H1 (cell line): ENCODE results near the gene COL25A1. TPM values are rescaled to one million over a fixed set of nuclear protein-coding genes. Genes with fewer than 3 reads are reported as not detected.

Source experiments
- CTCF ChIA-PET: fragments of 300-600 bp; sonication (Branson Sonifier 250); formaldehyde crosslinking; loops from one replicate; lab custom pipeline; 2021; ENCODE audit not compliant: partially characterized antibody; lab: Charles Lee
- POLR2A ChIA-PET: fragments of 300-600 bp; sonication (Branson Sonifier 250); formaldehyde crosslinking; loops from one replicate; lab custom pipeline; 2021; ENCODE audit warnings: inconsistent platforms; ENCODE audit not compliant: partially characterized antibody; lab: Charles Lee
- DNase-seq, 2 experiments: peaks; one replicate each; pipeline versions ENCODE4 v3.0.0 to v3.0.0-alpha.2; 2010 to 2022; ENCODE audit warnings: low spot score in 2 of 2, low read depth in 1 of 2, mixed read lengths in 1 of 2
- FAIRE-seq: peaks from 2 replicates; lab custom pipeline; 2011; peaks lifted over from hg19 to GRCh38; lab: Jason Lieb, UNC
- H2AFZ ChIP-seq: 2 replicates; pipeline ENCODE4 v1.8.1; 2012; ENCODE audit warnings: low read length, inconsistent platforms
- H2AK5ac ChIP-seq: 2 replicates; pipeline ENCODE4 v1.6.1; 2013; ENCODE audit warnings: low read depth, low read length
- H2BK120ac ChIP-seq: replicated peaks from 2 replicates; pipeline ENCODE3; 2013; ENCODE audit warnings: low read depth, low read length, inconsistent platforms
- H2BK12ac ChIP-seq: 2 replicates; pipeline ENCODE4 v1.6.1; 2013; ENCODE audit warnings: low read depth, low read length
- H2BK15ac ChIP-seq: 2 replicates; pipeline ENCODE4 v1.6.1; 2013; ENCODE audit warnings: low read length
- H2BK20ac ChIP-seq: 2 replicates; pipeline ENCODE4 v1.6.1; 2013; ENCODE audit warnings: low read length
- H2BK5ac ChIP-seq: 2 replicates; pipeline ENCODE4 v1.6.1; 2013; ENCODE audit warnings: low read depth, low read length
- H3K14ac ChIP-seq: 2 replicates; pipeline ENCODE4 v1.6.1; 2013; ENCODE audit warnings: inconsistent platforms; ENCODE audit not compliant: insufficient read length
- H3K18ac ChIP-seq: 2 replicates; pipeline ENCODE4 v1.6.1; 2013; ENCODE audit warnings: low read length; ENCODE audit errors: extremely low read depth
- H3K23ac ChIP-seq: 2 replicates; pipeline ENCODE4 v1.6.1; 2013; ENCODE audit warnings: inconsistent platforms; ENCODE audit not compliant: insufficient read length
- H3K23me2 ChIP-seq: 2 replicates; pipeline ENCODE4 v1.6.1; 2013; ENCODE audit warnings: low read depth, low read length
- H3K27ac ChIP-seq: 2 replicates; pipeline ENCODE4 v1.6.1; 2011; ENCODE audit warnings: low read depth, low read length, inconsistent platforms
- H3K27me3 ChIP-seq, 4 experiments: replicated peaks in 1 of 4; 1 replicate in 1 of 4; 2 replicates in 3 of 4; pipeline versions ENCODE4 v1.6.1 to v1.8.1; 2011 to 2013; ENCODE audit warnings: low read length in 3 of 4, mild to moderate bottlenecking in 3 of 4, inconsistent platforms in 2 of 4, mixed read lengths in 2 of 4, moderate library complexity in 1 of 4; ENCODE audit not compliant: control insufficient read depth in 3 of 4, insufficient read depth in 3 of 4; ENCODE audit errors: extremely low read depth in 1 of 4
- H3K36me3 ChIP-seq, 4 experiments: 2 replicates each; pipeline versions ENCODE4 v1.6.1 to v1.8.1; 2011 to 2013; ENCODE audit warnings: mild to moderate bottlenecking in 4 of 4, low read length in 3 of 4, moderate library complexity in 2 of 4, control low read depth in 1 of 4, inconsistent platforms in 1 of 4; ENCODE audit not compliant: insufficient read depth in 4 of 4, control insufficient read depth in 2 of 4
- H3K4ac ChIP-seq: replicated peaks from 2 replicates; pipeline ENCODE3; 2013; ENCODE audit warnings: low read length, low read depth, mixed read lengths, inconsistent platforms; ENCODE audit not compliant: insufficient read length
- H3K4me1 ChIP-seq, 4 experiments: replicated peaks in 1 of 4; 1 replicate in 1 of 4; 2 replicates in 3 of 4; pipeline versions ENCODE4 v1.6.1 to v1.8.1; 2011 to 2013; ENCODE audit warnings: low read length in 3 of 4, inconsistent platforms in 2 of 4, mixed read lengths in 1 of 4; ENCODE audit not compliant: insufficient read depth in 4 of 4, control insufficient read depth in 3 of 4
- H3K4me2 ChIP-seq, 2 experiments: 2 replicates each; pipeline versions ENCODE4 v1.6.1 to v1.8.1; 2011 to 2013; ENCODE audit warnings: low read depth in 2 of 2, low read length in 2 of 2, control low read depth in 1 of 2, inconsistent platforms in 1 of 2, mild to moderate bottlenecking in 1 of 2; ENCODE audit not compliant: insufficient read depth in 1 of 2
- H3K4me3 ChIP-seq, 4 experiments: fragments of 200-600, 300-600 bp in 1 of 4; sonication (generic), shearing (Covaris generic), sonication (Bioruptor Twin) in 1 of 4; 2 replicates each; pipeline versions ENCODE4 v1.5.1 to v1.8.1; 2011 to 2016; ENCODE audit warnings: low read length in 4 of 4, low read depth in 3 of 4, control low read depth in 2 of 4, inconsistent platforms in 2 of 4, mild to moderate bottlenecking in 2 of 4, mixed read lengths in 1 of 4, moderate library complexity in 1 of 4; ENCODE audit not compliant: insufficient read depth in 2 of 4; ENCODE audit errors: extremely low read depth in 1 of 4
- H3K56ac ChIP-seq: replicated peaks from 2 replicates; pipeline ENCODE3; 2013; ENCODE audit warnings: low read depth, mild to moderate bottlenecking, mixed read lengths, low read length, inconsistent platforms; ENCODE audit not compliant: insufficient read length
- H3K79me1 ChIP-seq: 2 replicates; pipeline ENCODE4 v1.6.1; 2013; ENCODE audit warnings: low read depth, low read length, control low read depth
- H3K79me2 ChIP-seq, 2 experiments: 2 replicates each; pipeline versions ENCODE4 v1.6.1 to v1.8.1; 2012 to 2013; ENCODE audit warnings: low read length in 2 of 2, mild to moderate bottlenecking in 2 of 2, inconsistent platforms in 1 of 2; ENCODE audit not compliant: insufficient read depth in 2 of 2, control insufficient read depth in 1 of 2
- H3K9ac ChIP-seq, 4 experiments: replicated peaks in 1 of 4; 1 replicate in 1 of 4; 2 replicates in 3 of 4; pipeline versions ENCODE4 v1.6.1 to v1.8.1; 2011 to 2013; ENCODE audit warnings: low read depth in 3 of 4, low read length in 3 of 4, control low read depth in 2 of 4, mild to moderate bottlenecking in 2 of 4, moderate library complexity in 2 of 4, inconsistent platforms in 1 of 4; ENCODE audit errors: extremely low read depth in 1 of 4
- H3K9me3 ChIP-seq, 2 experiments: 2 replicates each; pipeline versions ENCODE4 v1.6.1 to v1.8.1; 2012 to 2013; ENCODE audit warnings: mild to moderate bottlenecking in 2 of 2, moderate library complexity in 2 of 2, control low read depth in 1 of 2, inconsistent platforms in 1 of 2, low read depth in 1 of 2, low read length in 1 of 2, mixed read lengths in 1 of 2; ENCODE audit not compliant: insufficient read depth in 2 of 2
- H4K20me1 ChIP-seq, 2 experiments: replicated peaks in 1 of 2; 2 replicates each; pipeline versions ENCODE3 to v1.8.1; 2011 to 2013; ENCODE audit warnings: inconsistent platforms in 2 of 2, low read length in 2 of 2, mild to moderate bottlenecking in 1 of 2; ENCODE audit not compliant: insufficient read depth in 2 of 2, control insufficient read depth in 1 of 2
- H4K5ac ChIP-seq: 2 replicates; pipeline ENCODE4 v1.6.1; 2013; ENCODE audit warnings: low read length, low read depth, mixed read lengths, inconsistent platforms; ENCODE audit not compliant: insufficient read length
- H4K8ac ChIP-seq: 2 replicates; pipeline ENCODE4 v1.8.0; 2013; ENCODE audit warnings: mild to moderate bottlenecking, moderate library complexity, low read length, inconsistent platforms; ENCODE audit not compliant: insufficient read depth; ENCODE audit errors: extremely low read depth
- H4K91ac ChIP-seq: replicated peaks from 2 replicates; pipeline ENCODE3; 2013; ENCODE audit warnings: low read length, mixed read lengths, inconsistent platforms; ENCODE audit not compliant: insufficient read length
- CEBPB ChIP-seq: IDR thresholded peaks from 2 replicates; pipeline ENCODE4 v1.6.1; 2012; ENCODE audit warnings: low read depth, low read length
- WGBS, 2 experiments: shearing (Covaris generic) in 1 of 2; methylation state at CpG; one replicate each; pipeline versions ENCODE4 v1.1.6 to v1.1.7; 2013 to 2015; ENCODE audit warnings: low lambda C conversion rate in 2 of 2, mixed read lengths in 2 of 2, inconsistent platforms in 1 of 2, low coverage in 1 of 2, missing lambda C conversion rate in 1 of 2; ENCODE audit not compliant: insufficient replicate concordance in 2 of 2, insufficient coverage in 1 of 2, insufficient read length in 1 of 2; ENCODE audit errors: extremely low coverage in 1 of 2, missing lambda C conversion rate in 1 of 2; 5-methylcytosine and 5-hydroxymethylcytosine counted together
- polyA plus RNA-seq, 7 experiments: library from polyadenylated mRNA; depleted of rRNA in 3 of 7; stranded (reverse) in 5 of 7; unstranded in 2 of 7; fragments of >200 nt in 5 of 7; fragments of 200-250 nt in 2 of 7; gene quantifications; 1 replicate in 5 of 7; 2 replicates in 1 of 7; 4 replicates in 1 of 7; pipeline versions ENCODE4 v1.2.1 to v1.2.3, GENCODE V29; 2011 to 2013; ENCODE audit warnings: missing spikeins in 2 of 7, mixed read lengths in 2 of 7
- total RNA-seq: library from RNA; stranded (reverse); fragmentation: NEBNext Ultra II Directional; extraction: Animal tissue kit (Norgen Biotek cat#: 25700); gene quantifications from 2 replicates; pipeline ENCODE4 v1.2.1, GENCODE V29; 2021

Gene COL25A1
- total and polyA plus RNA-seq, 2 of the 8 experiments (the other 6 are each of a cell fraction or from before 2014, with no cell fraction given), result 1.1 to 8.3 TPM

DNA sequence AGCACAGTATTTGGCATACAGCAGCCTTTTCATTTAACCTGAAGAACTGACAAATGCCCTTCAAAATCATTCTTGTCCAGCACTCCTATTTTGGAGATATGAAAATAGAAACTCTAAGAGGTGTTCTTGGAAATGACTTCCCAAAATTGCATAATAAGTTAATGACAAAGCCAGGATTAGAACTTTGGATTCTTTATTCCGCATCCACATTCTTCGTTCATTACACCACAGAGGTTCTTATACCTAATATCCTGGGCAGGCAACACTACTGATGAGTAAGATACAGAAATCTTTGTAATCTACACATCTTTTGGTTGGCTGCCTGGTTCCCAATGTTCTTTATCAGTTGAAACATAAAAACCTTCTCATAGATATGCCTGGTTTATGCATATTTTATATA lies 5.9 kb downstream of the COL25A1 start:
- no peaks in the 10 kb centered on the region for H3K9me3 ChIP-seq
- H3K4me1 ChIP-seq, result peaks cover 0 to 3% (median under 1%) of the 10 kb centered on the region in 4 experiments; a peak in 3 of 7 replicates
- peaks cover 0 to 2% of the 10 kb centered on the region in 2 experiments for H4K20me1 ChIP-seq
- H3K36me3 ChIP-seq, result no peaks in the 10 kb centered on the region
- no peak overlapping the region for H3K4me2 ChIP-seq
- no peak overlapping the region for H3K14ac ChIP-seq
- no peaks in the 10 kb centered on the region for H3K79me2 ChIP-seq
- no peak overlapping the region for H2BK20ac ChIP-seq
- H3K79me1 ChIP-seq, result no peaks in the 10 kb centered on the region
- no peak overlapping the region for H2AK5ac ChIP-seq
- DNase-seq, result no peak
- H3K23me2 ChIP-seq, result peaks cover under 1% of the 10 kb centered on the region; the same call in 1 of the 2 replicates
- H3K4ac ChIP-seq, result no peak overlapping the region
- H3K23ac ChIP-seq, result no peak overlapping the region
- FAIRE-seq, result no peak
- H2AFZ ChIP-seq, result no peak overlapping the region
- no peak for TF ChIP-seq CEBPB
- H2BK120ac ChIP-seq, result no peak overlapping the region
- POLR2A ChIA-PET, result no interaction called here
- H3K9ac ChIP-seq, result no peak overlapping the region
- no peak overlapping the region for H2BK15ac ChIP-seq
- no peak overlapping the region for H3K4me3 ChIP-seq
- H4K5ac ChIP-seq, result no peak overlapping the region
- no peak overlapping the region for H3K27ac ChIP-seq
- CTCF ChIA-PET, result interaction anchor here (0.7 to 2.2 kb wide), 5 partner anchors 9 to 467 kb away, joined by 3 to 7 read pairs (median 4); no protein-coding TSS in a partner anchor
- H3K18ac ChIP-seq, result no peak overlapping the region
- no peak overlapping the region for H4K8ac ChIP-seq
- no peak overlapping the region for H3K56ac ChIP-seq
- WGBS, 2 experiments, result 100% methylated on average over 2 of the region's 2 CpGs; no CpG with 5 or more reads in 1 of the 2 experiments
- peaks cover 2 to 12% (median 5%) of the 10 kb centered on the region in 4 experiments for H3K27me3 ChIP-seq
- no peak overlapping the region for H4K91ac ChIP-seq
- H2BK5ac ChIP-seq, result no peak overlapping the region
- H2BK12ac ChIP-seq, result no peak overlapping the region
